DOHH2 (cell line): ENCODE results near the gene ARFGEF3.

ENCODE experiments used
- H3F3A ChIP-seq: fragments of 200-600 bp; sonication (generic), shearing (Covaris generic); 2 replicates; pipeline ENCODE4 v1.6.0; 2016; ENCODE audit warnings: antibody characterized with exemption, mild to moderate bottlenecking; ENCODE audit not compliant: control insufficient read depth, insufficient read depth
- H3K27ac ChIP-seq: fragments of 200-600 bp; sonication (generic); 2 replicates; pipeline ENCODE4 v1.5.1; 2014; ENCODE audit warnings: low read depth, mild to moderate bottlenecking, low read length, moderate library complexity
- H3K27me3 ChIP-seq: fragments of 200-600 bp; sonication (generic); 2 replicates; pipeline ENCODE4 v1.6.1; 2014; ENCODE audit warnings: mild to moderate bottlenecking, low read length, mixed read lengths; ENCODE audit not compliant: control insufficient read depth
- H3K36me3 ChIP-seq: fragments of 200-600 bp; sonication (generic); 2 replicates; pipeline ENCODE4 v1.6.1; 2014; ENCODE audit warnings: mild to moderate bottlenecking, low read length, moderate library complexity, mixed read lengths; ENCODE audit not compliant: control insufficient read depth
- H3K4me1 ChIP-seq: fragments of 200-600 bp; sonication (generic); 2 replicates; pipeline ENCODE4 v1.6.1; 2014; ENCODE audit warnings: mild to moderate bottlenecking, low read length, mixed read lengths; ENCODE audit not compliant: control insufficient read depth
- H3K4me2 ChIP-seq: fragments of 200-600 bp; sonication (generic); 2 replicates; pipeline ENCODE4 v1.6.0; 2014; ENCODE audit warnings: mild to moderate bottlenecking, low read length, moderate library complexity
- H3K4me3 ChIP-seq: fragments of 200-600 bp; sonication (generic); 2 replicates; pipeline ENCODE4 v1.5.1; 2014; ENCODE audit warnings: mild to moderate bottlenecking, low read length, mixed read lengths
- H3K79me2 ChIP-seq: fragments of 200-600 bp; sonication (generic); 2 replicates; pipeline ENCODE4 v1.6.1; 2014; ENCODE audit warnings: mild to moderate bottlenecking, low read length, mixed read lengths; ENCODE audit not compliant: control insufficient read depth
- H3K9me2 ChIP-seq: fragments of 200-600 bp; sonication (generic); replicated peaks from 2 replicates; pipeline ENCODE4 v1.6.1; 2014; ENCODE audit warnings: mild to moderate bottlenecking, low read length, mixed read lengths; ENCODE audit not compliant: control insufficient read depth
- H3K9me3 ChIP-seq: fragments of 200-600 bp; sonication (generic); 2 replicates; pipeline ENCODE4 v1.6.1; 2014; ENCODE audit warnings: antibody characterized with exemption, low read length, mixed read lengths; ENCODE audit not compliant: control insufficient read depth, insufficient read depth
- H4K20me1 ChIP-seq: fragments of 200-600 bp; sonication (generic); 2 replicates; pipeline ENCODE4 v1.6.0; 2014; ENCODE audit warnings: low read depth, mild to moderate bottlenecking, antibody characterized with exemption, low read length, moderate library complexity; ENCODE audit not compliant: control insufficient read depth, insufficient read depth
- CTCF ChIP-seq: fragments of 200-600 bp; sonication (generic); IDR thresholded peaks from one replicate; pipeline ENCODE4 v1.5.1; 2014; ENCODE audit warnings: antibody characterized with exemption, mild to moderate bottlenecking, low read depth, low read length; ENCODE audit not compliant: poor library complexity, severe bottlenecking
- EZH2phosphoT487 ChIP-seq: fragments of 200-600 bp; sonication (generic); IDR thresholded peaks from 2 replicates; pipeline ENCODE4 v1.6.1; 2017; ENCODE audit warnings: borderline replicate concordance, mild to moderate bottlenecking, antibody characterized with exemption, low read length, moderate library complexity, mixed read lengths

Gene ARFGEF3

GRCh38 chr6:138302554-138302953 is 140.8 kb downstream of the ARFGEF3 start:
- Histone ChIP-seq H3F3A (no peaks in the 10 kb centered on the region), H3K36me3 (no peaks in the 10 kb centered on the region)

GRCh38 chr6:138307352-138307751 is 145.6 kb downstream of the ARFGEF3 start:
- no peak overlapping the region for H3K4me3 ChIP-seq
- no peak overlapping the region for H3K4me2 ChIP-seq
- no peaks in the 10 kb centered on the region for H3K4me1 ChIP-seq
- TF ChIP-seq EZH2phosphoT487 = no peak
- no peak for TF ChIP-seq CTCF
- H3K79me2 ChIP-seq = no peaks in the 10 kb centered on the region
- no peaks in the 10 kb centered on the region for H3K9me2 ChIP-seq
- H3F3A ChIP-seq = no peaks in the 10 kb centered on the region
- H4K20me1 ChIP-seq = no peaks in the 10 kb centered on the region
- H3K9me3 ChIP-seq = no peaks in the 10 kb centered on the region
- no peak overlapping the region for H3K27ac ChIP-seq
- H3K36me3 ChIP-seq = no peaks in the 10 kb centered on the region
- H3K27me3 ChIP-seq = 0 out of 2 replicates have a peak, but pooled peaks cover 2% of the 10 kb centered on the region

More at GRCh38 chr6:138302554-138302953, 140.8 kb downstream of the ARFGEF3 start:
- Histone ChIP-seq H3K27ac (no peak overlapping the region), H3K27me3 (no peaks in the 10 kb centered on the region), H3K9me2 (no peaks in the 10 kb centered on the region), H3K4me3 (no peak overlapping the region), H3K4me1 (no peaks in the 10 kb centered on the region), H3K9me3 (no peaks in the 10 kb centered on the region), H3K4me2 (no peak overlapping the region), H3K79me2 (no peaks in the 10 kb centered on the region), H4K20me1 (no peaks in the 10 kb centered on the region)
- TF ChIP-seq EZH2phosphoT487 (no peak), CTCF (no peak)

- TF ChIP-seq EZH2phosphoT487 (no peak), CTCF (no peak)
- Histone ChIP-seq H3K79me2 (no peaks in the 10 kb centered on the region), H3K4me2 (no peak overlapping the region), H4K20me1 (no peaks in the 10 kb centered on the region), H3K27ac (no peak overlapping the region), H3K4me3 (no peak overlapping the region), H3K9me3 (no peaks in the 10 kb centered on the region), H3K27me3 (0 out of 2 replicates have a peak, but pooled peaks cover 2% of the 10 kb centered on the region), H3K36me3 (no peaks in the 10 kb centered on the region), H3K9me2 (no peaks in the 10 kb centered on the region), H3K4me1 (no peaks in the 10 kb centered on the region), H3F3A (no peaks in the 10 kb centered on the region)
These were observed 146.3 kb downstream of the ARFGEF3 start for GRCh38 chr6:138307816-138308730.
